Liver (tissue), 3 donors: Measurements from ENCODE around the gene ADGRG3.

Experiments used
- ATF3 ChIP-seq: IDR thresholded peaks from 2 replicates; pipeline ENCODE4 v1.6.1; 2016; ENCODE audit warnings: antibody characterized with exemption
- CTCF ChIP-seq: fragments of 150-350 bp; IDR thresholded peaks from 2 replicates; pipeline ENCODE4 v1.5.1; 2017; ENCODE audit warnings: improper control_type of control experiment, low read depth, low read length; ENCODE audit not compliant: missing input control
- MAX ChIP-seq: IDR thresholded peaks from 2 replicates; pipeline ENCODE4 v1.6.1; 2016; ENCODE audit warnings: antibody characterized with exemption
- NR2F2 ChIP-seq: IDR thresholded peaks from 2 replicates; pipeline ENCODE4 v1.6.1; 2016; ENCODE audit warnings: antibody characterized with exemption
- RAD21 ChIP-seq, 2 donors: IDR thresholded peaks; 2 replicates each; pipeline ENCODE4 v1.6.1; 2016; ENCODE audit warnings: antibody characterized with exemption in 2 of 2, mild to moderate bottlenecking in 2 of 2
- REST ChIP-seq: IDR thresholded peaks from 2 replicates; pipeline ENCODE4 v1.6.1; 2016; ENCODE audit warnings: antibody characterized with exemption, mild to moderate bottlenecking
- RXRA ChIP-seq, 2 donors: IDR thresholded peaks; 2 replicates each; pipeline ENCODE4 v1.6.1; 2017 to 2018; ENCODE audit warnings: antibody characterized with exemption in 2 of 2, mild to moderate bottlenecking in 1 of 2
- YY1 ChIP-seq: IDR thresholded peaks from 2 replicates; pipeline ENCODE4 v1.6.1; 2016; ENCODE audit warnings: antibody characterized with exemption, mild to moderate bottlenecking
- donor health status: healthy.
- donor health status: healthy.

- TF ChIP-seq RAD21 (IDR thresholded peaks at IDR 0.05): no peak
- TF ChIP-seq REST: no peak
- no peak for TF ChIP-seq YY1
- no peak for TF ChIP-seq CTCF
- TF ChIP-seq MAX: no peak
- TF ChIP-seq NR2F2: no peak
- TF ChIP-seq RXRA (IDR thresholded peaks at IDR 0.05): no peak
- no peak for TF ChIP-seq ATF3
Measured at GRCh38 chr16:57627184-57627871, 40.8 kb upstream of the ADGRG3 start.
